22Rv1 (cell line): ENCODE data around the gene ACSBG1.

Source experiments
- ZFX ChIP-seq: fragments of 450-650 bp; IDR thresholded peaks from 2 replicates; pipeline ENCODE4 v1.6.1; 2017; ENCODE audit warnings: antibody characterized with exemption, borderline replicate concordance
- TF ChIP-seq, protein P1 (sequence below): fragments of 450-650 bp; IDR thresholded peaks from 2 replicates; pipeline ENCODE4 v1.5.1; 2017; ENCODE audit warnings: mild to moderate bottlenecking

GRCh38 chr15:78249131-78249530 lies 14.8 kb upstream of the ACSBG1 start:
- TF ChIP-seq, protein P1, sequence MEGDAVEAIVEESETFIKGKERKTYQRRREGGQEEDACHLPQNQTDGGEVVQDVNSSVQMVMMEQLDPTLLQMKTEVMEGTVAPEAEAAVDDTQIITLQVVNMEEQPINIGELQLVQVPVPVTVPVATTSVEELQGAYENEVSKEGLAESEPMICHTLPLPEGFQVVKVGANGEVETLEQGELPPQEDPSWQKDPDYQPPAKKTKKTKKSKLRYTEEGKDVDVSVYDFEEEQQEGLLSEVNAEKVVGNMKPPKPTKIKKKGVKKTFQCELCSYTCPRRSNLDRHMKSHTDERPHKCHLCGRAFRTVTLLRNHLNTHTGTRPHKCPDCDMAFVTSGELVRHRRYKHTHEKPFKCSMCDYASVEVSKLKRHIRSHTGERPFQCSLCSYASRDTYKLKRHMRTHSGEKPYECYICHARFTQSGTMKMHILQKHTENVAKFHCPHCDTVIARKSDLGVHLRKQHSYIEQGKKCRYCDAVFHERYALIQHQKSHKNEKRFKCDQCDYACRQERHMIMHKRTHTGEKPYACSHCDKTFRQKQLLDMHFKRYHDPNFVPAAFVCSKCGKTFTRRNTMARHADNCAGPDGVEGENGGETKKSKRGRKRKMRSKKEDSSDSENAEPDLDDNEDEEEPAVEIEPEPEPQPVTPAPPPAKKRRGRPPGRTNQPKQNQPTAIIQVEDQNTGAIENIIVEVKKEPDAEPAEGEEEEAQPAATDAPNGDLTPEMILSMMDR = no peak
- TF ChIP-seq ZFX = no peak
